HepG2 (cell line): ENCODE results near the gene UROS. TPM values are rescaled to one million over a fixed set of nuclear protein-coding genes. Genes with fewer than 3 reads are reported as not detected.
A peak's percentile ranks its signal among the peaks of the same experiment; 100 is the strongest.

ENCODE experiments used
- ATAC-seq: fragments of 200-7000 bp; cut with Tn5 transposase; 3 replicates; pipeline ENCODE4 v1.9.1; 2020; ENCODE audit warnings: mild to moderate bottlenecking, moderate library complexity
- BruUV-seq: library from RNA; stranded (reverse); fragments of 400-500 nt; replicated peaks from 2 replicates; lab custom pipeline; 2021; lab: Mats Ljungman, UMichigan
- CTCF ChIA-PET: fragments of 300-600 bp; formaldehyde crosslinking; extraction: SDS; loops from one replicate; lab custom pipeline; 2021; ENCODE audit warnings: low total read pairs, inconsistent platforms, low intra/inter-chr PET ratio; lab: Yijun Ruan, JAX
- POLR2A ChIA-PET: fragments of 350-600 bp; sonication (Branson Sonifier 250); formaldehyde crosslinking; loops from one replicate; lab custom pipeline; 2020; ENCODE audit warnings: antibody characterized with exemption, inconsistent platforms; lab: Yijun Ruan, JAX
- DNase-seq: peaks from one replicate; pipeline ENCODE4 v3.0.0-alpha.2; 2015; ENCODE audit warnings: low spot score
- FAIRE-seq: peaks from 3 replicates; lab custom pipeline; 2011; peaks lifted over from hg19 to GRCh38; lab: Jason Lieb, UNC
- H2AFZ ChIP-seq: one replicate; pipeline ENCODE4 v1.6.1; 2011; ENCODE audit warnings: low read length, inconsistent platforms
- H3K27ac ChIP-seq: fragments of 300-600 bp; 3 replicates; pipeline ENCODE4 v1.8.0; 2011; ENCODE audit warnings: mixed run types, mild to moderate bottlenecking, mixed read lengths, low read length, inconsistent platforms; ENCODE audit not compliant: insufficient read depth; ENCODE audit errors: extremely low read length
- H3K27me3 ChIP-seq, 2 experiments: fragments of 200-600 bp in 1 of 2; 2 replicates in 1 of 2; 3 replicates in 1 of 2; pipeline versions ENCODE4 v1.6.0 to v1.8.0; 2011; ENCODE audit warnings: low read length in 2 of 2, mild to moderate bottlenecking in 2 of 2, moderate library complexity in 2 of 2, inconsistent platforms in 1 of 2; ENCODE audit not compliant: insufficient read depth in 2 of 2, control insufficient read depth in 1 of 2
- H3K36me3 ChIP-seq, 2 experiments: fragments of 200-600 bp in 1 of 2; replicated peaks in 1 of 2; 2 replicates in 1 of 2; 3 replicates in 1 of 2; pipeline versions ENCODE4 v1.5.1 to v1.8.0; 2011; ENCODE audit warnings: low read length in 2 of 2, inconsistent platforms in 1 of 2; ENCODE audit not compliant: insufficient read depth in 2 of 2, control insufficient read depth in 1 of 2
- H3K4me1 ChIP-seq: 2 replicates; pipeline ENCODE4 v1.5.1; 2012; ENCODE audit warnings: low read length, inconsistent platforms; ENCODE audit not compliant: insufficient read depth
- H3K4me2 ChIP-seq: 2 replicates; pipeline ENCODE4 v1.6.0; 2011; ENCODE audit warnings: low read depth, low read length, inconsistent platforms
- H3K4me3 ChIP-seq, 3 experiments: fragments of 200-600 bp in 1 of 3; sonication (generic), shearing (Covaris generic) in 1 of 3; replicated peaks in 1 of 3; 2 replicates each; pipeline ENCODE4 v1.5.1; 2011 to 2016; ENCODE audit warnings: low read length in 3 of 3, inconsistent platforms in 2 of 3, low read depth in 2 of 3, mild to moderate bottlenecking in 2 of 3, control low read depth in 1 of 3, mixed read lengths in 1 of 3; ENCODE audit not compliant: insufficient read depth in 1 of 3
- H3K79me2 ChIP-seq: one replicate; pipeline ENCODE4 v1.6.1; 2011; ENCODE audit warnings: low read length, inconsistent platforms; ENCODE audit not compliant: insufficient read depth
- H3K9ac ChIP-seq: 2 replicates; pipeline ENCODE4 v1.6.0; 2011; ENCODE audit warnings: mild to moderate bottlenecking, low read depth, low read length, inconsistent platforms; ENCODE audit not compliant: insufficient read depth
- H3K9me3 ChIP-seq: 2 replicates; pipeline ENCODE4 v1.5.1; 2012; ENCODE audit warnings: mild to moderate bottlenecking, low read length
- H4K20me1 ChIP-seq: 2 replicates; pipeline ENCODE4 v1.6.0; 2011; ENCODE audit warnings: inconsistent platforms, mild to moderate bottlenecking, low read length, moderate library complexity; ENCODE audit not compliant: insufficient read depth
- CHD4 ChIP-seq: fragments of 200-600 bp; sonication (generic); IDR thresholded peaks from 2 replicates; pipeline ENCODE4 v1.7.0; 2017; ENCODE audit warnings: mild to moderate bottlenecking, low read length, borderline replicate concordance
- LCORL ChIP-seq, 2 experiments: fragments of 450-650 bp in 1 of 2; sonication (generic) in 1 of 2; formaldehyde crosslinking in 1 of 2; IDR thresholded peaks; 2 replicates each; pipeline versions ENCODE4 v1.5.0 to v1.6.1; 2017 to 2020; ENCODE audit warnings: antibody characterized with exemption in 1 of 2, missing genetic modification reagents in 1 of 2
- NCOA2 ChIP-seq: sonication (generic); formaldehyde crosslinking; IDR thresholded peaks from 2 replicates; pipeline ENCODE4 v1.8.0; 2022; ENCODE audit warnings: inconsistent platforms
- ZNF670 ChIP-seq: sonication (generic); formaldehyde crosslinking; IDR thresholded peaks from 2 replicates; pipeline ENCODE4 v1.8.0; 2022; ENCODE audit warnings: mild to moderate bottlenecking, missing genetic modification reagents, borderline replicate concordance
- ZNF788 ChIP-seq: sonication (generic); formaldehyde crosslinking; IDR thresholded peaks from 2 replicates; pipeline ENCODE4 v1.5.0; 2020; ENCODE audit warnings: mild to moderate bottlenecking, missing genetic modification reagents, borderline replicate concordance
- WGBS: methylation state at CpG from one replicate; pipeline ENCODE4 v1.1.6; 2017; ENCODE audit warnings: low lambda C conversion rate; 5-methylcytosine and 5-hydroxymethylcytosine counted together
- in situ Hi-C: cut with HindIII; loops from 2 replicates; pipeline ENCODE4 v1.10.0; 2017; ENCODE audit warnings: low pct_unique_long_range_greater_than_20kb; ENCODE audit not compliant: extremely low pct_ligation_motif_present
- intact Hi-C: fragments of 100-400 bp; cut with micrococcal nuclease; formaldehyde crosslinking; loops from one replicate; pipeline ENCODE4 v1.10.0; 2022; ENCODE audit not compliant: unreplicated experiment
- polyA plus RNA-seq, 8 experiments: library from polyadenylated mRNA; depleted of rRNA in 3 of 8; stranded (reverse) in 7 of 8; unstranded in 1 of 8; fragments of >200 nt; fragmentation: Illumina TruSeq in 4 of 8; extraction: Trizol in 4 of 8; gene quantifications; 2 replicates each; pipeline versions ENCODE4 v1.2.1 to v1.2.3, GENCODE V29; 2011 to 2016; ENCODE audit warnings: low read depth in 4 of 8, missing spikeins in 1 of 8, mixed read lengths in 1 of 8; ENCODE audit not compliant: insufficient read depth in 1 of 8
- total RNA-seq, 5 experiments: library from RNA; depleted of rRNA; stranded (reverse); fragments of >200 nt; fragmentation: Illumina TruSeq; extraction: Trizol; gene quantifications; 2 replicates each; pipeline ENCODE4 v1.2.3, GENCODE V29; 2016; ENCODE audit warnings: low read depth in 1 of 5

The UROS gene
- total and polyA plus RNA-seq, 2 of the 13 experiments (the other 11 are each of a cell fraction or from before 2014, with no cell fraction given), result 14.8 to 49.9 TPM

DNA sequence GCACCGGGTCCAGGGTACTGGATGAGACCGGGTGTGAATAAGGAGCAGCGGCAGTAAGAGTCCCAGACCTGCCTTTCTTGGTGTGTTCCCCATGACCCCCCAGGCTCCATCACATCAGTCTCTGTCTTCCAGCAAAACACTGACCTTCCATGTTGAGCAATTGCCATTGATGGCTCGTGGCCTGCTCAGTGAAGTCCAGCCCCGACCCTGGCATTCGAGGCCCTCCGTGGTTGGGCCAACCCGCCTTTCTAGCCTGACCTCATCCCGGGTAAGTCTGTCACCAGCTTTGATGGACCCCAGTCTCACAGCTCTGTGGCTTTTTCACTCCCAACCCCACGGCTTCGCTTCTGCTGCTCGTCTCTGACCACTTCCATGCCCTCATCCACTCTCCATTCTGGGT lies 53.9 kb downstream of the UROS start:
- WGBS, result 94% methylated on average over 12 of the region's 12 CpGs
- no TSS peak for BruUV-seq
- no peak for ATAC-seq

DNA sequence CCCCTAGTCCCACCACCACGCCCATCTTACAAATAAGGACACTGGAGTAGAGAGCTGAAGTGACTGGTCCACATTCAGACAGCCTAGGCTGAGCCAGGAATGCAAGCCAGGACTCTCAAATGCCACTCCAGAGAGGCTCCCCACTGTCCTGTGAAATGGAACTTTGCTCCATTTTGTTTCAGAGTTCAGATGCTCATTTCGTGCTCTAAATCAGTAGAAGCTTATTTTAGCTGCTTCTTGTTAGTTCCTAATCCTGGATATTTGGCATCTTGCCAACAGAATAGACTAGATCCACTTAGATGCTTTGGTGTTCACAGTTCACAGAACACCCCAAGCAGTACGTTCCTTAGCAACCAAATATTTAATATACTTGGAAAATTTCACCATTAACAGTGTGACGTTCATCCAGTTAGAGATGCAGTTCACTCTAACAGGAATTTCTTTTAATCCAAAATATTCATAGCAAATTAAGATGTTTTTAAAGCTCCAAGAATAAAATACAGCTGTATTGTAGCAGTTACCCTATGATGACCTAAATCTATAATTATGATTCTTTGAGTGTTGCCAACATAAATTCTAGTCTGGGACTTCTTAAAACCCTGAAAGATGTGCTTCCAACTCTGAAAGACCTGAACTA lies 54.7 kb downstream of the UROS start:
- DNase-seq, result no peak
- POLR2A ChIA-PET, result no interaction called here

More for the DNA sequence above, 53.9 kb downstream of the UROS start:
- in situ Hi-C loops (no loop called here), intact Hi-C loops (no loop called here)
- Histone ChIP-seq H2AFZ (no peak overlapping the region), H3K27me3 (no peaks in the 10 kb centered on the region), H3K9me3 (no peaks in the 10 kb centered on the region), H3K79me2 (no peaks in the 10 kb centered on the region), H3K4me2 (no peak overlapping the region), H3K27ac (no peak overlapping the region), H3K4me1 (peaks cover 12% of the 10 kb centered on the region; the same call in 1 of the 2 replicates), H3K4me3 (no peak overlapping the region), H3K9ac (no peak overlapping the region), H3K36me3 (peaks cover 1 to 16% of the 10 kb centered on the region in 2 experiments; a peak in 4 of 5 replicates), H4K20me1 (no peaks in the 10 kb centered on the region)
- ChIA-PET POLR2A (no interaction called here), CTCF (no interaction called here)
- TF ChIP-seq CHD4 (no peak), NCOA2 (CRISPR knock-in tag) (no peak), ZNF788 (CRISPR knock-in tag) (no peak)
- DNase-seq (no peak), FAIRE-seq (no peak)

More for the DNA sequence above, 54.7 kb downstream of the UROS start:
- no peak overlapping the region for H3K4me2 ChIP-seq
- no peak for FAIRE-seq
- BruUV-seq, result no TSS peak
- H3K4me1 ChIP-seq, result peaks cover 12% of the 10 kb centered on the region; the same call in 1 of the 2 replicates
- WGBS, result 89% methylated on average over 4 of the region's 4 CpGs
- peaks cover 1 to 25% of the 10 kb centered on the region in 2 experiments; a peak in 4 of 5 replicates for H3K36me3 ChIP-seq
- no peak overlapping the region for H2AFZ ChIP-seq
- TF ChIP-seq LCORL (IDR thresholded peaks at IDR 0.05) (peak; percentile 90), LCORL (CRISPR knock-in tag; IDR thresholded peaks at IDR 0.05) (no peak), ZNF670 (CRISPR knock-in tag) (no peak)
- CTCF ChIA-PET, result no interaction called here
- no peak for ATAC-seq
- H3K27me3 ChIP-seq, result no peaks in the 10 kb centered on the region
- intact Hi-C loops, result no loop called here
- no peaks in the 10 kb centered on the region for H3K79me2 ChIP-seq
- in situ Hi-C loops, result no loop called here
- H4K20me1 ChIP-seq, result no peaks in the 10 kb centered on the region
- no peak overlapping the region for H3K4me3 ChIP-seq
- no peaks in the 10 kb centered on the region for H3K9me3 ChIP-seq
- no peak overlapping the region for H3K27ac ChIP-seq
- no peak overlapping the region for H3K9ac ChIP-seq
